Nucleus accumbens (tissue), 56 donors: ENCODE measurements around the gene RDH5.
A peak's percentile ranks its signal among the peaks of the same experiment; 100 is the strongest.
"Not testable (repeated sequence)": the region's sequence is repeated elsewhere in the genome, so short reads cannot be mapped to it uniquely, and the experiment has no call there.

ENCODE experiments used
- DNase-seq, 56 donors: peaks; one replicate each; lab custom pipeline; 2025; lab: John Stamatoyannopoulos, UW

RDH5 gene

GRCh38 chr12:55742719-55743405 lies 22.7 kb downstream of the RDH5 start, which contains the start of gene GDF11:
TSS of gene GDF11 (plus strand) at chr12:55743122. CDS start at chr12:55743317, 195 bp downstream.
- DNase-seq, result peak in 54 of 56 donors; percentile 16 to 91 (median 73)

- DNase-seq, result peak in 25 of 56 donors; percentile 15 to 59 (median 39)
These were observed 23.5 kb downstream of the RDH5 start for GRCh38 chr12:55743406-55744339.

- peak in 4 of 56 donors; percentile 9 to 32 (median 13) for DNase-seq
These were observed 24.3 kb downstream of the RDH5 start for GRCh38 chr12:55744340-55745030.

DNA sequence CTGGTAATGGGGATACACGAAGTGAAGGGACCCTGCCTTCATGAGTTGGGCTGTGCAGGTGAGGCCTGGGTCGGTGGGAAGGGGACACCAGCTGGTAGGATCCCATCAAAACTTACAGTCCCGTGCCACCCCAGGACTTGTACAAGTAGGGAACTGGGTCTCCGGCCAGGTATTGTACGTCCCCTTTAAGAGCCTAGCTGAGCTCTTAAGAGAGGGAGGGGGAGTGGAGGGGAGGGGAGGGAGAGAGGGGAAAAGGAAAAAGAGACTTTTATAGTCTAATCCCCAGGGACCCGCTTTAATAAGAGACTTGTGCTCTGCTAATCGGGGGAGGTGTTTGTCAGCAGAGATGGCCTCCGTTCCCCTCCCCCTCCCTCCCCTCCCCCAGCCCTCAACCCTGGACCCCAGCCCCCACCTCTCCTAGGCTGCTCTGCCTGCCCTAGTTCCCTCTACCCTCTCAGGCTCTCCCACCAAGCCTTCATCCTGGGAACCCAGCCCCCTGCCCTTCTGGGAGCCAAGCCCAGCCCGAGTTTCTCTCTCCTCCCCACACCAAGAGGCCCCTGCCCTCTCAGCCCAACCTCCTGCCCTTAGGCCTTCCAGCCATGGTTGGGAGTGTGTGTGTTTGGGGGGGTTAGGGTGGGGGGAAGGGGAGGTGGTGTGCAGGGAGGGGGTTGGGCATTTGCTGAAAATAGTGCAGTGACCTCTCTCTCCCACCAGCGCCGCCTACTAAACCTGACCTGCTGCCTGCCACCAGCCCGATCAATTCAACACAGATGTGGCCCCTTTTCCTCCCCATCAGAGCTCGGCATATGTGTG lies 25.4 kb downstream of the RDH5 start:
- DNase-seq, result peak in 15 of 56 donors; percentile 9 to 59 (median 29)

DNA sequence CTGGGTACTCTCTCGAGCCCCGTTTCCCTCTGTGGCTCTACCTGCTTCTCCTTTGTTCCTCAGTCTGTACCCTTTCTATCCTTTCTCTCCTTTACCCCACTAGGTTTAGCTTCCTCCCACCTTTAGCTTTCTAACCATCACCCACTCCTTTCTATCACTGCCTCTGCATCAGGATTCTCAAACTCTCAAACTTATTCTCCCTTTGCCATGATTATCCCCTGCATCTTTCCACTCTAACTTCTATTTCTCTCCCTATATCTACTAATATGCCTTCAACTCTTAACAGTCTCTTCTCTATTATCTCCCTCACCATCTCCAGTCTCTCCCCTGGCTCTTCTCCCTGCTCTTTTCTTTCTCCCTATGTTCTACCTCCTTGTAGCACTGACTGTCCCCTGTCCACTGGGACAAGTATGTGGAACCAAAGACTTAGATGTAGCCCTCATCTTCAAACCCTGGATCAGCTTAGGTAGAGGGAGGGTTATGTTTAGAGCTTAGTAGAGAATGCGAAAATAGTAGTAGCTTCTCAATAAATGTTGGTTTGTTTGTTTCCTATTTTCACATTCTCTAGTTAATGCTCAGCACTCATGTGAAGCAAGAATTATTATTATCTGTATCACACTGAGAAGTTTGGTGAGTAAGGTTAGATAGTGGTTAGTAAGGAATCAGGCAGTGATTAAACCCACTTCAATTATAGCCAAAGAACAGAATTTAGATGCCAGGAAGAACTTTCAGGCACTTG lies 26.1 kb downstream of the RDH5 start:
- DNase-seq, result no peak

- DNase-seq, result no peak
These were observed 26.7 kb downstream of the RDH5 start for GRCh38 chr12:55746913-55747231.

- DNase-seq, result no peak
These were observed 28.2 kb downstream of the RDH5 start for GRCh38 chr12:55748230-55748993.

GRCh38 chr12:55755246-55755645 lies 35.1 kb downstream of the RDH5 start:
- DNase-seq, result no peak

- DNase-seq, result no peak
These were observed 37.5 kb downstream of the RDH5 start for GRCh38 chr12:55757701-55758100.

DNA sequence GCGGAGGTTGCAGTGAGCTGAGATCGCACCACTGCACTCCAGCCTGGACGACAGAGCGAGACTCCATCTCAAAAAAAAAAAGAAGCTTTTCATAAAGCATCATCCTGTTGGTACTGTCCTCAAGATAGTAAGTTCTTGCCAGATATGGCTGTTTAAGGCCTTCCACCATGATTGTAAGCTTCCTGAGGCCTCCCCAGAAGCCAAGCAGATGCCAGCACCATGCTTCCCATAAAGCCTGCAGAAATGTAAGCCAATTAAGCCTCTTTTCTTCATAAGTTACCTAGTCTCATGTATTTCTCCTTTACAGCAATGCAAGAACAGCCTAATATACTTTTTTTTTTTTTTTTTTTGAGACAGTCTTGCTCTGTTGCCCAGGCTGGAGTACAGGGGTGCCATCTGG lies 38.4 kb downstream of the RDH5 start:
- not testable (repeated sequence) for DNase-seq

GRCh38 chr12:55760663-55761062 lies 40.5 kb downstream of the RDH5 start:
- DNase-seq, result no peak

DNA sequence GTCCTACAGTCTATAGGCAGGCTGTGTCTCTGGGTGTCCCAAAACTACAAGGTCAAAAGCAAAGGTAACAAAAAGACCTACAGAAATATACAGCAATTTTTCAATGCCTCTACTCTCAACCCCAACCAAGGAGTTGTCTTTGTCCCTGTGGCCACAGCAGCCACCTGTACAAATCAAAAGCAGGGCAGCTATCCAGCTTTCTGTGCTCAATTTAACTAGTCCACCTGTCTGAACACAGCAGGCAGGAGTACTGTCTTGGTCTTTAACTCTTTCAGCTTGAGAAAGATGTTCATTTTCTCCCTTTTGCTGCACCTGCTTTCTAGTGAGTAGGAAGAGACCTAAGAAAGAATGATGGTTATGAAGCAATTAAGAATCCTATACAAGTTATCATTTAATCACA lies 42.5 kb downstream of the RDH5 start:
- no peak for DNase-seq

DNA sequence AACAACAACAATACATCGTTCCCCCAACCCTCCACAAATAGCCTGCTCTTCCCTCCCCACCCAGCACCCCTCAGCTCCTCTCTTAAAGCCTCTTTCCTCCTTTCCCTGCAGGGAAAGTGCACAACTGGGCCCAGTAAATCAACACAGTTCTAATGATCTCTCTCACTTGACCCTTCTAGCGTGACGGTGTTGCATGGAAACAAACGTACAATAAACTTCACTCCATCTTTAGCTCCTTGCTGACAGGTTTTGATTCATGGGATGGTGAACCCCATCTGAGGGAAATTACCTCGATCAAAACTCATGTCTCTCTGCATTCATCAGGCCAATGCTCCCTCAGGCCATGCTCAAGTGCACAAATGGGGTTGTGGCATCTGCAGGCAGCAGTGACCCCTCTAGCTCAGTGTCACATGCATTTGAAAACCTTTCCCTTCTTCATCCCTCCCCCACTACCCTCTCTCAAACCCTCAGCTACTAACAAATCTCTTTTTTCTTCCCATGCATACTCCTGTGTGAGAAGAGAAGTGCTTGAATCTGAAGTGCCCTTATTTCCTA lies 45.6 kb downstream of the RDH5 start:
- no peak for DNase-seq

- no peak for DNase-seq
These were observed 47.0 kb downstream of the RDH5 start for GRCh38 chr12:55767156-55767555.

DNA sequence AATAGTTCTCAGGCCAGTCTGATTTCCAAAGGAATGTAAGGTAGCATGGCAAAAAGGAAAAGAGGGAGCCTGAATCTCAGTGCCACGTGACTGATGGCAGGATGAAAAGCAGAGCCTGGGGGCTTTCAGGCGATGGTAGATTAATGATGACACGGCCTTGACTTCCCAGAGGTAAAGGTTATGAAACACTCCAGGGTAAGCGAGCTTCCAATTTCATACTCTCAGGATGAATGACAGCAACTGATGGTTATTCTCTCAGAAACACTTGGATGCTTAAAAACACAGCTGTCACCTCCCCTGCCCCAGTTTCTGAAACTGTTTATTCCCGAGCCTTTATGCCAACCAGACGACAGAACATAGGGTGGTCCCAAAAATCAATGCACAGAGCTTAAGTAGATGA lies 51.5 kb downstream of the RDH5 start:
- DNase-seq, result no peak
